ENCODE measurements around the gene SFRP5.

DNA sequence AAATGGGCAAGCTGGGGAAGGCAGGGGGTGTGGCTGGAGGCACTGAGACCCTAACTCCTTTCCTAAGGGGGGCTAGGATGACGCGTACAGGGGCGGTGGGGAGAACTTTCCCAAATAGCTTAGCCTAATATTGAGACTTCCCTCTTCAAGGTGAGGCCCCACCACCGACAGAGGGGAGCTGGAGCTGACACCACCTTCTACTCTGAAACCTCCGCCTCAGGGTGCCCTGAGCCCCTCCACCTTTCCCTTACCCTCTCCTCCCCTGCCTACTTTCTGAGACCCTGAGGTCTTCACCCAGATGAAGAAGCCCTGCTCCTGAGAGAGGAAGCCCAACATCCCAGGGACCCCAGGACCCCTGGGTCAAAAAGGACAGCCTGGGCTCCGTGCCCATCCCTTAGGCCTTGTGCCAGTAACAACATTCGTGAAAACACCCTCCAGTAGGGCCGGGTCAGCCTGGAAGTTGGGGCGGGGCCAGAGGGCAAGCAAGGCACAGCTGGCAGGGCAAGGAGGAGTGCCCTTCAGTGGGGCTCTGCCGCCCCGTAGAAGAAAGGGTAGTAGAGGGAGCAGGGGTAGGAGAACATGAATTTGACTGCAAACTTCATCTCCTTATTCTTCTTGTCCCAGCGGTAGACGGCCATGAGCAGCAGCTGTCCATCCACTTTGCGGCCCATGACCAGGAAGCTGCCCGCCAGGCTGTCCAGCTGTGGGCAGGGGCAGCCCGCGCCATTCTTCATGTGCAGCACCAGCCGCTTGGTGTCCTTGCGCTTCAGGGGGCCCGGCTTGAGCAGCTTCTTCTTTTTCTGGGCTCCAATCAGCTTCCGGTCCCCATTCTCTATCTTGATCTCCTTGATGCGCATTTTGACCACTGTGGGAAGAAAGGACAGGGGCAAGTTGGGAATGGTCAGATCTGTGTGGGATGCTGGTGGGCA lies 4.5 kb downstream of the SFRP5 start:
- TF ChIP-seq, protein P1, sequence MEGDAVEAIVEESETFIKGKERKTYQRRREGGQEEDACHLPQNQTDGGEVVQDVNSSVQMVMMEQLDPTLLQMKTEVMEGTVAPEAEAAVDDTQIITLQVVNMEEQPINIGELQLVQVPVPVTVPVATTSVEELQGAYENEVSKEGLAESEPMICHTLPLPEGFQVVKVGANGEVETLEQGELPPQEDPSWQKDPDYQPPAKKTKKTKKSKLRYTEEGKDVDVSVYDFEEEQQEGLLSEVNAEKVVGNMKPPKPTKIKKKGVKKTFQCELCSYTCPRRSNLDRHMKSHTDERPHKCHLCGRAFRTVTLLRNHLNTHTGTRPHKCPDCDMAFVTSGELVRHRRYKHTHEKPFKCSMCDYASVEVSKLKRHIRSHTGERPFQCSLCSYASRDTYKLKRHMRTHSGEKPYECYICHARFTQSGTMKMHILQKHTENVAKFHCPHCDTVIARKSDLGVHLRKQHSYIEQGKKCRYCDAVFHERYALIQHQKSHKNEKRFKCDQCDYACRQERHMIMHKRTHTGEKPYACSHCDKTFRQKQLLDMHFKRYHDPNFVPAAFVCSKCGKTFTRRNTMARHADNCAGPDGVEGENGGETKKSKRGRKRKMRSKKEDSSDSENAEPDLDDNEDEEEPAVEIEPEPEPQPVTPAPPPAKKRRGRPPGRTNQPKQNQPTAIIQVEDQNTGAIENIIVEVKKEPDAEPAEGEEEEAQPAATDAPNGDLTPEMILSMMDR (IDR thresholded peaks at IDR 0.05; ENCODE audit: insufficient read depth, low read length) = no peak
- TF ChIP-seq POLR2AphosphoS5 (IDR thresholded peaks at IDR 0.05; ENCODE audit: low read depth) (no peak), REST (IDR thresholded peaks at IDR 0.05; ENCODE audit: insufficient replicate concordance, low read depth) (no peak), GABPA (IDR thresholded peaks at IDR 0.05; ENCODE audit: low read depth) (no peak), SPI1 (IDR thresholded peaks at IDR 0.05; ENCODE audit: borderline replicate concordance, low read depth) (no peak)

Measured in HL-60 (cell line).